BLaER1 (cell line): ENCODE results near the gene MEN1.
"Not testable (repeated sequence)": the region's sequence is repeated elsewhere in the genome, so short reads cannot be mapped to it uniquely, and the experiment has no call there.

Source experiments
- H3K27ac ChIP-seq: shearing (Covaris generic); formaldehyde crosslinking; 2 replicates; pipeline ENCODE4 v1.8.1; 2022
- H3K27me3 ChIP-seq: shearing (Covaris generic); formaldehyde crosslinking; 2 replicates; pipeline ENCODE4 v1.8.1; 2022
- H3K36me3 ChIP-seq: shearing (Covaris generic); formaldehyde crosslinking; 2 replicates; pipeline ENCODE4 v1.8.1; 2022
- H3K4me1 ChIP-seq: shearing (Covaris generic); formaldehyde crosslinking; 2 replicates; pipeline ENCODE4 v1.8.1; 2022
- H3K4me2 ChIP-seq: shearing (Covaris generic); formaldehyde crosslinking; 2 replicates; pipeline ENCODE4 v1.8.1; 2022
- H3K4me3 ChIP-seq: shearing (Covaris generic); formaldehyde crosslinking; 2 replicates; pipeline ENCODE4 v1.8.1; 2022
- H3K9ac ChIP-seq: shearing (Covaris generic); formaldehyde crosslinking; 2 replicates; pipeline ENCODE4 v1.8.1; 2022
- H3K9me3 ChIP-seq: shearing (Covaris generic); formaldehyde crosslinking; 2 replicates; pipeline ENCODE4 v1.8.1; 2022
- H4K20me1 ChIP-seq: shearing (Covaris generic); formaldehyde crosslinking; 2 replicates; pipeline ENCODE4 v1.8.1; 2022
- Cebpa-rat ChIP-seq: shearing (Covaris generic); IDR thresholded peaks from 2 replicates; pipeline ENCODE4 v1.8.1; 2022

Gene MEN1

DNA sequence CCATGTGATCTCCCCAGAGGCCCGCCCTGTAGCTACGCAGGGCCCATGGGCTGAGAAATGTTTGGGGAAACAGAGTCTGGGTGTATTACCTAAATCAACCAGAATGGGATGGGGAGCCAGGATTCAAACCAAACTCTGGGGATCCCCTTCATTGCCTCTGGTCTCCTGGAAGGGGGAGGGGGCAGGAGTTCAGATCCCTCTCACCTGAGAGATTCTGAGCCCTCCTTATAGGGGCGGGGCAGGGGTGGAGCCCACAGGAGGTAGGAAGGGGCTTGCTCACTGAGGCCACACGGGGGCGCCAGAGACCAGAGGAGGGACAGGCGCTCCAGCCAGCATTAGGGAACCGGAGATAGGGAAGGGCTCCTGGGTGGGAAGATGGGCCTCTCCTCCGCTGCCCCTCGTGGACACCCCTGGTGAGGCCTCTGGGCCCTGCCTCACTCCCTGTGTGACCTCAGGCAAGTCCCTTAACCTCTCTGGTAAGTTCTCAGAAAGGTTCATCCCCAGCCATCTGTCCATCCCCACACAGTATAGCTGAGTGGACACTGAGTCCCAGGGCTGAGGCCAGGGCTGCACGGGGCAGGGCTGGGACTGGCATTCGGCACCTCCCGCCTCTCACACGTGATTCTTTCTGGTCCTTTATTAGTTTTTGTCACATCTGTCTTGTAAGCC lies 36.8 kb upstream of the MEN1 start:
- Histone ChIP-seq H3K4me2 (peak overlapping the region; percentile 48), H3K4me1 (peaks cover 83% of the 10 kb centered on the region), H4K20me1 (peaks cover 17% of the 10 kb centered on the region), H3K36me3 (no peaks in the 10 kb centered on the region), H3K27ac (no peak overlapping the region), H3K9me3 (no peaks in the 10 kb centered on the region), H3K4me3 (no peak overlapping the region), H3K27me3 (peaks cover 10% of the 10 kb centered on the region), H3K9ac (no peak overlapping the region)
- TF ChIP-seq Cebpa-rat = no peak

GRCh38 chr11:64845776-64846129 lies 35.4 kb upstream of the MEN1 start:
- H3K9ac ChIP-seq, H4K20me1 ChIP-seq, H3K4me2 ChIP-seq, H3K9me3 ChIP-seq, H3K36me3 ChIP-seq, H3K4me3 ChIP-seq, H3K27ac ChIP-seq: not testable (repeated sequence)
- peaks cover 10% of the 10 kb centered on the region for H3K27me3 ChIP-seq
- H3K4me1 ChIP-seq = peaks cover 69% of the 10 kb centered on the region

DNA sequence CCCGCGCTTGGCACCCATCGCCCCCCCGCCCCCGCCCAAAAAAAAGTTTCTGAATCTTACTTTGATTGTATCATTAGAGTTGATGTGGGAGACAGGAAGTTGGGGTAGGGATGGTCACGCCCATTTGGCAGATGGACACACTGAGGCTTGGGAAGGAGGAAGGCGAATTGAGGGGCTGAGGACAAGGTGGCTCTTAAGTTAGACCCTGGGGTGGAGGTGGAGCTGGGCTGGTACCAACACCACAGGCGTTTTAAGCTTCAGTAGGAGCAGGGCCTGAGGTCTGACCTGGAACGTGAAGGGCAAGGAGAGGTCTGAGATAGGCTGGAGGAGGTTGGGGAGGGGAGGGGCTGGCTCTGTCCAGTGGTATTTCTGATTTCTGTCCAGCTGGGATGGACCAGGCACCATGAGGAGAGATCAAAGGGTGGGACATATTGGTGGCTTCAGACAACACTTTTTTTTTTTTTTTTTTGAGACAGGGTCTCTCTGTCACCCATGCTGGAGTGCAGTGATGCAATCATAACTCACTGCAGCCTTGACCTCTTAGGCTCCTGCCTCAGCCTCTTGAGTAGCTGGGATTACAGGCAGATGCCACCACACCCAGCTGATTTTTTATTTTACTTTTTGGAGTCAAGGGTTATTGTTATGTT lies 34.9 kb upstream of the MEN1 start:
- no peak for TF ChIP-seq Cebpa-rat
- H4K20me1 ChIP-seq = 0 out of 2 replicates have a peak, but pooled peaks cover 4% of the 10 kb centered on the region
- H3K36me3 ChIP-seq = no peaks in the 10 kb centered on the region
- peak overlapping the region; percentile 65 for H3K4me3 ChIP-seq
- H3K27ac ChIP-seq = no peak overlapping the region
- peak overlapping the region; percentile 84 for H3K4me2 ChIP-seq
- 0 out of 2 replicates have a peak overlapping the region, but pooled peaks have one; percentile 45 for H3K9ac ChIP-seq
- no peaks in the 10 kb centered on the region for H3K9me3 ChIP-seq
- peaks cover 10% of the 10 kb centered on the region for H3K27me3 ChIP-seq
- H3K4me1 ChIP-seq = peaks cover 64% of the 10 kb centered on the region

DNA sequence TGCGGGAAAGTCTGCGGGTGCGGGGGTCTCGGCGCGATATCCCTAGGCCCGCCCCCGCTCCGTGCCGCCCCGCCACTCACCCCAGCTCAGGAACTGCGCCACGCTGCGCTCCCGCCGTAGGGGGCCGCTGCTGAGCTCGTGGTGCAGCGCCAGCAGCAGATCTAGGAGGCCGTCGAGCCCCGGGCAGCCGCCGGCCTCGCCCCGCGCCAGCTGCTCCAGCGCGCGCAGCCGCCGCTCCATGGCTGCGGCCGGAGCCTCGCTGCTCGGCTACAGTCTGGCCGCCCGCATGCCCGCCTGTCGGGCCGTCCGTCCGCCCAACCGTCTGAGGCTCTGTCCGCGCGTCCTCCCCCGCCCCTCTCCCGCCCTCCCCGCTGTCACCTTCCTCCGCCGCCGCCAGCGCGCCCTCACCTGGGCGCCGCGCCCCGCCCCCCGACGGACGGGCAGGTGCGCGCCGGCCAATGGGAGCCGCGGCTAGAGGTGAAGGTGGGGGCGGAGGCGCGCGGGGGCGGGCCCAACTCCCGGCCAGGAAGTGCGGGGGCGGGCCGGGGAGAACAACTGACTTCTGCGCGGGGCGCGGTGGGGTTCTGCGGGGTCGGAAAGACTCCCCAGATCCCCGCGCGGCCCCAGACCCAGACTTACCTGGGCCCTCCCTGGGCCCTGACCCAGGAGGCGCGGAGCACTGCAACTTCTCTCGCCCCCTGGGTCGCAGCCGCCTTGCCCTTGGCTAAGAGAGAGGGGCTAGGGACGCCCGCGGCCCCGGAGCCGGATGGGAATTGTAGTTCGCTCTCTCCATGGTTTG lies 34.2 kb upstream of the MEN1 start, which contains the start of gene CDC42BPG:
Gene CDC42BPG, minus strand, starts transcription at position 324 of the 799 bp plus-strand sequence. Its CDS starts 84 bp downstream, at position 240.
- Histone ChIP-seq H3K4me3 (peak within 1 kb of the TSS; percentile 65), H3K9ac (peak within 1 kb of the TSS; percentile 45; the same call in 1 of the 2 replicates), H3K27ac (peak within 1 kb of the TSS; percentile 55; the same call in 1 of the 2 replicates), H3K36me3 (no peaks in the 10 kb centered on the region), H3K4me1 (peaks cover 57% of the 10 kb centered on the region), H4K20me1 (0 out of 2 replicates have a peak, but pooled peaks cover 4% of the 10 kb centered on the region), H3K9me3 (no peaks in the 10 kb centered on the region), H3K4me2 (peak within 1 kb of the TSS; percentile 84), H3K27me3 (peaks cover 10% of the 10 kb centered on the region)
- no peak for TF ChIP-seq Cebpa-rat

DNA sequence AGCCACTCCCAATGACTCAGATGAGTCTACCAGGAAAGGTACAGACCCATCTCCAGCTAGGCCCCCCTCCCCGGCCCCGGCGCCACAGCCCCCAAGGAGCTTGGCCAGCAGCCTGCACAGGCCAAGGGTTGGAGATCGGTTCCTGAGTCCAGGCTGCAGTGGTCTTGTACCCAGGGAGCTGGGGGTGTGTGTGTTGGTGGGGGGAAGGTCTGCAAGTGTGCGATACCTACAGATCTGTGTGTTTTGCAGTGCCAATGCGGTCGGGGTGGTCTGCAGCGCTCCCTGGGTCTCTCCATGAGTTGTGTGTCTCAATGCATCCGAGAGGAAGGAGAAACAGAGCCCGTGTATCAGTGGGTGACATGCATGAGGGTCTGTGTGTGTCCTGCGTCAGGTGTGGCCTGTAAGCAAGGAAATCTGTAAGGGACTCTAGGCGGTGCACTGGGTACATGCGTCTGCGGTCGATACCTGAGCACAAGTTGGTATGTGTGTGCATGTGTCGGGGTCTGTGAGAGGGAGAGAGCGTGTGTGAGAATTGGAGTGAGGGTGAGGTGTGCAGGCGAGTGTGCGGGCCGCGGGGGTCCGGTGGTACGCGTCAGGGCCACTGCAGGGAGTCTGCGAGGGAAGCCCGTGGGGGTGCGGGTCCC lies 33.5 kb upstream of the MEN1 start:
- H3K4me1 ChIP-seq = peaks cover 50% of the 10 kb centered on the region

GRCh38 chr11:64842851-64843685 lies 32.7 kb upstream of the MEN1 start:
- Histone ChIP-seq H4K20me1 (0 out of 2 replicates have a peak, but pooled peaks cover 4% of the 10 kb centered on the region), H3K27ac (no peak overlapping the region), H3K4me2 (peak overlapping the region; percentile 84), H3K27me3 (peaks cover 10% of the 10 kb centered on the region), H3K4me1 (peaks cover 42% of the 10 kb centered on the region), H3K9ac (no peak overlapping the region), H3K4me3 (no peak overlapping the region), H3K36me3 (no peaks in the 10 kb centered on the region), H3K9me3 (no peaks in the 10 kb centered on the region)
- no peak for TF ChIP-seq Cebpa-rat

More for the DNA sequence above, 33.5 kb upstream of the MEN1 start:
- Histone ChIP-seq H3K4me2 (peak overlapping the region; percentile 84), H3K27ac (no peak overlapping the region), H4K20me1 (0 out of 2 replicates have a peak, but pooled peaks cover 4% of the 10 kb centered on the region), H3K9ac (peak overlapping the region; percentile 45; the same call in 1 of the 2 replicates), H3K27me3 (peaks cover 10% of the 10 kb centered on the region), H3K36me3 (no peaks in the 10 kb centered on the region), H3K4me3 (peak overlapping the region; percentile 65), H3K9me3 (no peaks in the 10 kb centered on the region)
- TF ChIP-seq Cebpa-rat = no peak

- Histone ChIP-seq H3K27me3 (peaks cover 10% of the 10 kb centered on the region), H3K36me3 (no peaks in the 10 kb centered on the region), H3K9me3 (no peaks in the 10 kb centered on the region), H3K4me1 (peaks cover 42% of the 10 kb centered on the region), H3K9ac (no peak overlapping the region), H3K4me2 (peak overlapping the region; percentile 84; the same call in 1 of the 2 replicates), H4K20me1 (0 out of 2 replicates have a peak, but pooled peaks cover 4% of the 10 kb centered on the region), H3K4me3 (no peak overlapping the region), H3K27ac (no peak overlapping the region)
- no peak for TF ChIP-seq Cebpa-rat
Measured at GRCh38 chr11:64842366-64842759, 32.0 kb upstream of the MEN1 start.

DNA sequence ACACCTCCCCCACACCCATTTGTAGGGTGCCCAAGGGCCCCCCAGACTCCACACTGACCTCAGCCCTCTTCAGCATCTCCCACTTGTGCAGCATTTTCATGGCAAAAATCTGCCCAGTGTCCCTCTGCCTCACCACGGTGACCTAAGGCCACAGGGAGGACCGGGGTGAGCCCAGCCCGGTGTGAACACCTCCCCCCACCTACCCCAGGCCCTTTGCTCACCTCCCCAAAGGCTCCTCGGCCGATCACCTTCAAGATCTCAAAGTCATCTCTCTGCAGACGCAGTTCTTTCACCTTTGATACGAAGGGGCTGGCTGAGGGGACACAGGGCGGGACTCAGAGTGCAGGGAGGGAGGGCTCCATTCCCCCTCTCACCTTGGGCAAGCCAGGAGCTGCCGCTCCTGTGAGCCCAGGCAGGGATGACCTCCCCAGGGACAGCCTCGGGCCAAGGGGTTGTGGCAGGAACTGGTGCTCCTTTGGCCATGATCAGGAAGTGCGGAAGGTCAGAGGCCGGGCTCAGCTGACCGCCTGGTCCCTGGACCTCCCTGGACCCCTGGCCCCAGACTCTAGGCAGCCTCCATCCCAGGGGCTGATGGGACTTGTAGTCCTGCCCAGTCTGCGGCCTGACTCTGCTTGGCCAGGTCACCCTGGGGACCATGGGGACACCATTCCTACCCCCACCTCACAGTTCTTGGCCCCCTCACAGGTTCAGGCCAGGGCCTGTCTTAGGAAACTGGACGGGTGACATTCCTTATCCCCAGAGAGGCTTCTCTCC lies 31.4 kb upstream of the MEN1 start:
- H3K27ac ChIP-seq = no peak overlapping the region
- peaks cover 42% of the 10 kb centered on the region for H3K4me1 ChIP-seq
- H3K36me3 ChIP-seq = no peaks in the 10 kb centered on the region
- peaks cover 8% of the 10 kb centered on the region; the same call in 1 of the 2 replicates for H4K20me1 ChIP-seq
- no peak for TF ChIP-seq Cebpa-rat
- H3K9me3 ChIP-seq = no peaks in the 10 kb centered on the region
- peaks cover 10% of the 10 kb centered on the region for H3K27me3 ChIP-seq
- H3K4me3 ChIP-seq = no peak overlapping the region
- no peak overlapping the region for H3K9ac ChIP-seq
- H3K4me2 ChIP-seq = no peak overlapping the region
